SK-MEL-5 (cell line): ENCODE results near the gene ATG12. TPM values are rescaled to one million over a fixed set of nuclear protein-coding genes. Genes with fewer than 3 reads are reported as not detected.

ENCODE experiments used
- DNase-seq: peaks from one replicate; pipeline ENCODE4 v3.0.0-alpha.2; 2016; ENCODE audit warnings: low read depth, low spot score
- in situ Hi-C: cut with HindIII; loops from 2 replicates; pipeline ENCODE4 v1.10.0; 2016; ENCODE audit warnings: low sequenced_read_pairs, high pct_unique_total_duplicates, low pct_unique_long_range_greater_than_20kb
- total RNA-seq: library from RNA; depleted of rRNA; stranded (reverse); fragments of >200 nt; shearing (Covaris generic); gene quantifications from 2 replicates; pipeline ENCODE4 v1.2.3, GENCODE V29; 2014; rRNA removed

ATG12 gene
- total RNA-seq, 1 experiment from 2014 or later: 52.0 TPM

DNA sequence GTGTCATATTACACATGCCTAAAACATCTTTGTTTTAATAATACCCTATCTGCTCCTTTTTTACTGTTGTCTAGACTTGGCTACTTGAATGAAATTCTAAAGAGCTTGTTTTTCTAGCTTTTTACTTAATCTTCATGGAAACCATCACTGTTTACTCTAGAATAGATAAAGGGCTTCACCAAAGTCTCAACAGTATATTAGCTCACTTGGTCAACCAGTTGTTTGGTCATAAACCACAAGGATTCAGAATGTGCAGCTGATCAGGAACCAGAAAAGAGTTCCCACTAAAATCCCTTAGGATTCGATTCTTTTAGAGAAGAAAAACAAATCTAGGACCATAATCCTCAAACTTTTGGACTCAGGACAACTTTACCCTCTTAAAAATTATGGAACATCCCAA lies 62.9 kb downstream of the ATG12 start:
- no peak for DNase-seq
- in situ Hi-C loops: no loop called here

Other genes starting within 250 kb of the ATG12 start
- gene TICAM2, start 239.1 kb downstream of the ATG12 start, total RNA-seq: 0.08 TPM in 1 of 2 replicates, not detected in the other
- gene TMED7, start 215.5 kb downstream of the ATG12 start, total RNA-seq: 101 and 105 TPM in 2 replicates
- gene CDO1, start 24.9 kb downstream of the ATG12 start, total RNA-seq: 0.42 and 1.1 TPM in 2 replicates
- gene AP3S1, start 370 bp upstream of the ATG12 start, total RNA-seq: 80.1 and 96.5 TPM in 2 replicates
- 0.16 TPM in 1 of 2 replicates, not detected in the other for gene LVRN, start 120.9 kb upstream of the ATG12 start, total RNA-seq
- gene ARL14EPL, start 190.9 kb upstream of the ATG12 start, total RNA-seq: not detected in 2 replicates
- gene COMMD10, start 243.5 kb upstream of the ATG12 start, total RNA-seq: 75.0 and 78.3 TPM in 2 replicates